GM12878 (cell line): Measurements from ENCODE around the gene ATP2C1. TPM values are rescaled to one million over a fixed set of nuclear protein-coding genes. Genes with fewer than 3 reads are reported as not detected.

Experiments
- ATAC-seq: fragments of 200-7000 bp; cut with Tn5 transposase; 3 replicates; pipeline ENCODE4 v1.9.1; 2020; ENCODE audit warnings: mild to moderate bottlenecking, moderate library complexity
- BruUV-seq: library from RNA; stranded (reverse); fragments of 400-500 nt; replicated peaks from 2 replicates; lab custom pipeline; 2021; lab: Mats Ljungman, UMichigan
- CTCF ChIA-PET: fragments of 300-600 bp; sonication (Branson Sonifier 250); formaldehyde crosslinking; extraction: SDS; loops from one replicate; lab custom pipeline; 2021; ENCODE audit warnings: inconsistent platforms; lab: Yijun Ruan, JAX
- POLR2A ChIA-PET: fragments of 350-600 bp; formaldehyde crosslinking; extraction: SDS; loops from one replicate; lab custom pipeline; 2021; ENCODE audit warnings: inconsistent platforms; lab: Charles Lee
- RAD21 ChIA-PET: fragments of 300-600 bp; sonication (Branson Sonifier 250); formaldehyde crosslinking; loops from one replicate; lab custom pipeline; 2023; ENCODE audit warnings: antibody characterized with exemption; ENCODE audit not compliant: unreplicated experiment; lab: Charles Lee
- SMC1A ChIA-PET: fragments of 300-600 bp; sonication (Branson Sonifier 250); formaldehyde crosslinking; loops from one replicate; lab custom pipeline; 2023; ENCODE audit not compliant: unreplicated experiment, uncharacterized antibody; lab: Charles Lee
- DNase-seq: peaks from one replicate; pipeline ENCODE4 v3.0.0-alpha.2; 2011; ENCODE audit warnings: low read depth, low spot score
- FAIRE-seq: peaks from 3 replicates; lab custom pipeline; 2011; peaks lifted over from hg19 to GRCh38; lab: Jason Lieb, UNC
- H2AFZ ChIP-seq: 2 replicates; pipeline ENCODE4 v1.6.0; 2011; ENCODE audit warnings: low read depth, low read length, control low read depth; ENCODE audit not compliant: control insufficient read depth
- H3K27ac ChIP-seq: 2 replicates; pipeline ENCODE4 v1.5.1; 2011; ENCODE audit warnings: control low read depth; ENCODE audit not compliant: control insufficient read depth, insufficient read depth
- H3K27me3 ChIP-seq, 2 experiments: replicated peaks in 1 of 2; 2 replicates each; pipeline versions ENCODE4 v1.6.0 to v1.6.1; 2011; ENCODE audit warnings: low read length in 1 of 2; ENCODE audit not compliant: control insufficient read depth in 2 of 2, insufficient read depth in 2 of 2
- H3K36me3 ChIP-seq, 2 experiments: 2 replicates each; pipeline ENCODE4 v1.5.1; 2011; ENCODE audit warnings: low read length in 1 of 2; ENCODE audit not compliant: control insufficient read depth in 2 of 2, insufficient read depth in 2 of 2
- H3K4me1 ChIP-seq: 2 replicates; pipeline ENCODE4 v1.6.1; 2011; ENCODE audit warnings: mild to moderate bottlenecking, low read length, moderate library complexity, mixed read lengths; ENCODE audit not compliant: control insufficient read depth, insufficient read depth
- H3K4me2 ChIP-seq: 2 replicates; pipeline ENCODE4 v1.6.0; 2011; ENCODE audit warnings: control low read depth; ENCODE audit not compliant: control insufficient read depth, insufficient read depth
- H3K4me3 ChIP-seq: fragments of 200-600 bp; sonication (generic); 2 replicates; pipeline ENCODE4 v1.5.1; 2016
- H3K79me2 ChIP-seq: 2 replicates; pipeline ENCODE4 v1.6.0; 2011; ENCODE audit warnings: low read length; ENCODE audit not compliant: control insufficient read depth, insufficient read depth
- H3K9ac ChIP-seq: 2 replicates; pipeline ENCODE4 v1.8.0; 2011; ENCODE audit warnings: low read length, control low read depth, mixed read lengths; ENCODE audit not compliant: control insufficient read depth, insufficient read depth
- H3K9me3 ChIP-seq: replicated peaks from 3 replicates; pipeline ENCODE4 v1.5.1; 2011; ENCODE audit warnings: mild to moderate bottlenecking, low read length; ENCODE audit not compliant: control insufficient read depth, insufficient read depth
- H4K20me1 ChIP-seq: 2 replicates; pipeline ENCODE4 v1.6.0; 2011; ENCODE audit not compliant: control insufficient read depth, insufficient read depth
- BMI1 ChIP-seq: fragments of 450-650 bp; IDR thresholded peaks from 2 replicates; pipeline ENCODE4 v1.6.1; 2016; ENCODE audit warnings: mild to moderate bottlenecking, moderate library complexity, borderline replicate concordance
- CEBPB ChIP-seq, 2 experiments: fragments of 150-350 bp in 1 of 2; IDR thresholded peaks; 2 replicates each; pipeline ENCODE4 v1.6.1; 2012 to 2014; ENCODE audit warnings: low read depth in 2 of 2, low read length in 2 of 2, borderline replicate concordance in 1 of 2, inconsistent platforms in 1 of 2
- CTCF ChIP-seq, 3 experiments: IDR thresholded peaks in 2 of 3; conservative IDR thresholded peaks in 1 of 3; 2 replicates each; pipeline ENCODE4 v1.5.1; 2011; ENCODE audit warnings: low read depth in 3 of 3, low read length in 3 of 3, mild to moderate bottlenecking in 3 of 3, control low read depth in 2 of 3, moderate library complexity in 2 of 3, inconsistent platforms in 1 of 3, mixed read lengths in 1 of 3; ENCODE audit not compliant: control insufficient read depth in 2 of 3, insufficient read depth in 1 of 3; ENCODE audit errors: extremely low read depth in 1 of 3
- DPF2 ChIP-seq: fragments of 450-650 bp; IDR thresholded peaks from 2 replicates; pipeline ENCODE4 v1.6.1; 2017; ENCODE audit warnings: mild to moderate bottlenecking
- E2F4 ChIP-seq: IDR thresholded peaks from 2 replicates; pipeline ENCODE4 v1.6.1; 2012; ENCODE audit warnings: low read depth, low read length, improper control_type of control experiment
- IKZF1 ChIP-seq: fragments of 450-650 bp; conservative IDR thresholded peaks from 2 replicates; pipeline ENCODE4 v1.6.1; 2017; ENCODE audit warnings: antibody characterized with exemption, mild to moderate bottlenecking
- IRF3 ChIP-seq: fragments of 450-650 bp; IDR thresholded peaks from 2 replicates; pipeline ENCODE4 v1.6.1; 2014; ENCODE audit warnings: mild to moderate bottlenecking
- JUNB ChIP-seq: IDR thresholded peaks from 2 replicates; pipeline ENCODE4 v1.6.1; 2016; ENCODE audit warnings: antibody characterized with exemption, mild to moderate bottlenecking
- MTA2 ChIP-seq: fragments of 450-650 bp; IDR thresholded peaks from 2 replicates; pipeline ENCODE4 v1.6.1; 2016; ENCODE audit warnings: low read depth, mild to moderate bottlenecking, moderate library complexity
- SIN3A ChIP-seq: IDR thresholded peaks from 2 replicates; pipeline ENCODE4 v1.6.1; 2012; ENCODE audit warnings: low read depth, low read length, improper control_type of control experiment
- TCF3 ChIP-seq: IDR thresholded peaks from 2 replicates; pipeline ENCODE4 v1.6.1; 2012; ENCODE audit warnings: low read depth, mild to moderate bottlenecking, low read length, borderline replicate concordance; ENCODE audit not compliant: insufficient read depth
- ZBTB4 ChIP-seq: fragments of 450-650 bp; formaldehyde crosslinking; IDR thresholded peaks from 2 replicates; pipeline ENCODE4 v1.4.0; 2022; ENCODE audit warnings: mild to moderate bottlenecking, moderate library complexity
- ZNF622 ChIP-seq: fragments of 450-650 bp; IDR thresholded peaks from 2 replicates; pipeline ENCODE4 v1.6.1; 2017; ENCODE audit warnings: mild to moderate bottlenecking, inconsistent platforms
- ZSCAN29 ChIP-seq: fragments of 450-650 bp; IDR thresholded peaks from 2 replicates; pipeline ENCODE4 v1.6.1; 2017; ENCODE audit warnings: mild to moderate bottlenecking, moderate library complexity
- WGBS: methylation state at CpG from one replicate; pipeline ENCODE4 v1.1.6; 2016; ENCODE audit warnings: low lambda C conversion rate; ENCODE audit not compliant: insufficient replicate concordance, insufficient coverage; ENCODE audit errors: missing lambda C conversion rate; 5-methylcytosine and 5-hydroxymethylcytosine counted together
- in situ Hi-C: fragments of 300-500 bp; cut with MboI; formaldehyde crosslinking; loops from 9 replicates; pipeline ENCODE4 v1.14.3; 2018; ENCODE audit warnings: mixed read lengths
- intact Hi-C: fragments of 100-400 bp; cut with micrococcal nuclease; formaldehyde crosslinking; loops from one replicate; pipeline ENCODE4 v1.14.2; 2022; ENCODE audit not compliant: unreplicated experiment
- polyA plus RNA-seq, 11 experiments: library from polyadenylated mRNA; depleted of rRNA in 4 of 11; unstranded in 6 of 11; stranded (reverse) in 5 of 11; fragments of >200 nt; fragmentation: Nextera tagmentation in 4 of 11; fragmentation: Illumina TruSeq in 1 of 11; extraction: Ambion mirVana in 4 of 11; extraction: Trizol in 1 of 11; gene quantifications; 1 replicate in 1 of 11; 2 replicates in 10 of 11; pipeline versions ENCODE4 v1.2.1 to v1.2.3, GENCODE V29; 2011 to 2016; ENCODE audit warnings: inconsistent platforms in 2 of 11, missing spikeins in 2 of 11, low read depth in 1 of 11
- total RNA-seq, 4 experiments: library from RNA; depleted of rRNA in 3 of 4; stranded (reverse); fragments of >200 nt in 3 of 4; fragmentation: Illumina TruSeq in 1 of 4; extraction: Trizol in 1 of 4; gene quantifications; 2 replicates each; pipeline versions ENCODE4 v1.2.1 to v1.2.3, GENCODE V29; 2013 to 2021

Gene ATP2C1
- total and polyA plus RNA-seq, 10 of the 15 experiments (the other 5 are each of a cell fraction or from before 2014, with no cell fraction given): 20.6 to 116 (median 55.1) TPM

GRCh38 chr3:131036986-131037385 is 143.1 kb downstream of the ATP2C1 start:
- Histone ChIP-seq H3K9me3 (no peaks in the 10 kb centered on the region), H3K36me3 (no peaks in the 10 kb centered on the region), H3K27ac (no peak overlapping the region), H3K27me3 (no peaks in the 10 kb centered on the region), H4K20me1 (no peaks in the 10 kb centered on the region), H3K4me1 (no peaks in the 10 kb centered on the region), H2AFZ (no peak overlapping the region), H3K79me2 (no peaks in the 10 kb centered on the region), H3K4me2 (no peak overlapping the region), H3K9ac (no peak overlapping the region), H3K4me3 (no peak overlapping the region)
- in situ Hi-C loops: no loop called here
- no peak for DNase-seq
- no peak for TF ChIP-seq CTCF (IDR thresholded peaks at IDR 0.05 in 2 of 3, conservative IDR thresholded peaks at IDR 0.05 in 1 of 3; ENCODE audit: control insufficient read depth in 2 of 3, extremely low read depth in 1 of 3, insufficient read depth in 1 of 3, low read depth in 3 of 3, low read length in 3 of 3)
- TF ChIP-seq MTA2: no peak
- no peak for TF ChIP-seq TCF3
- no peak for TF ChIP-seq DPF2
- no peak for TF ChIP-seq ZNF622
- TF ChIP-seq ZSCAN29: no peak
- TF ChIP-seq E2F4: no peak
- TF ChIP-seq IKZF1: no peak
- no peak for TF ChIP-seq JUNB
- no peak for TF ChIP-seq CEBPB (IDR thresholded peaks at IDR 0.05; ENCODE audit: borderline replicate concordance in 1 of 2, low read depth in 2 of 2, low read length in 2 of 2)
- TF ChIP-seq SIN3A: no peak
- TF ChIP-seq BMI1: no peak
- TF ChIP-seq ZBTB4 (CRISPR knock-in tag): no peak
- no peak for TF ChIP-seq IRF3
- FAIRE-seq: no peak
- ChIA-PET SMC1A (interaction anchor here (0.6 to 1.6 kb wide), 4 partner anchors 12 to 243 kb away, joined by 3 to 5 read pairs (median 4); no protein-coding TSS in a partner anchor), RAD21 (interaction anchor here (1.3 kb wide), 1 partner anchor 993 kb away, joined by 4 read pairs; no protein-coding TSS in a partner anchor), CTCF (interaction anchor here (0.7 to 1.6 kb wide), 8 partner anchors 9 to 410 kb away, joined by 3 to 5 read pairs (median 3); partner anchors contain the start of genes ASTE1 and NEK11), POLR2A (no interaction called here)
- no peak for ATAC-seq
- 76% methylated on average over 5 of the region's 5 CpGs for WGBS
- intact Hi-C loops: loop anchor here (10.0 kb wide), 2 partner anchors 508 to 678 kb away; no protein-coding TSS in a partner anchor
- no TSS peak for BruUV-seq
